ENCODE measurements around the gene SOS1.
"Not testable (repeated sequence)": the region's sequence is repeated elsewhere in the genome, so short reads cannot be mapped to it uniquely, and the experiment has no call there.

SOS1 gene

DNA sequence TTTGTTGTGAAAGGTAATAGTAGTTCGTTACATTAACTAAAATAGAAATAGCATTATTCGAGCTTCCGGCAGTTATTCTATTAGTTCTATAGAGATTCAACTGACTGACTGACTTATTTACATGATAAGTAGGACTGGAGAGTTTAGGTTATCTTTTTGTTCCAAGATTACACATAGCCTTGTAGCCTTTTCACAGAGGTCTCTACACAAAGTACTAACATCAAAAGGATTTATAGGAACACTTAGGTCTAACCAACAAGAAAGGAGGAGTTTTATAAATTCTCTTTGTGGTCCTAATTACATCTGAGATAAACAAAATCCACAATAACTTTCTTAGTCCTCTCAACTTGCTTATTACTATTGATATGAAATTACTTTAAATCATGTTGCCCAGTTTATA lies 62.8 kb downstream of the SOS1 start:
- peaks cover 8% of the 10 kb centered on the region for H3K36me3 Mint-ChIP-seq
- H3K4me3 Mint-ChIP-seq, result no peak overlapping the region
- no peaks in the 10 kb centered on the region for H3K9me3 Mint-ChIP-seq (ENCODE audit: low read depth)
- peaks cover 2% of the 10 kb centered on the region for H3K4me1 Mint-ChIP-seq (ENCODE audit: low read depth)
- H3K27ac Mint-ChIP-seq, result no peak overlapping the region
- no peaks in the 10 kb centered on the region for H3K27me3 Mint-ChIP-seq

DNA sequence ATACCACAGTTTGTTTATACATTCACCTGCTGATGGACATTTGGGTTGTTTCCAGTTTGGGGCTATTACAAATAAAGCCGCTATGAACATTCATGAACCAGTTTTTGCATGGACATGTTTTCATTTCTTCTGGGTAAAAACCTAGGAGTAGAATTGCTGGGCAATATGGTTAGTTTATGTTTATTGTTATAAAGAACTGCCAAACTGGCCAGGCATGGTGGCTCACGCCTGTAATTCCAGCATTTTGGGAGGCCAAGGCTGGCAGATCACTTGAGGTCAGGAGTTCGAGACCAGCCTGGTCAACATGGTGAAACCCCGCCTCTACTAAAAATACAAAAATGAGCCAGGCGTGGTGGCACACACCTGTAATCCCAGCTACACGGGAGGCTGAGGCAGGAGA lies 68.2 kb downstream of the SOS1 start:
- H3K4me3 Mint-ChIP-seq; H3K4me1 Mint-ChIP-seq (ENCODE audit: low read depth); H3K27me3 Mint-ChIP-seq; H3K9me3 Mint-ChIP-seq (ENCODE audit: low read depth); H3K27ac Mint-ChIP-seq: not testable (repeated sequence)
- peaks cover 12% of the 10 kb centered on the region for H3K36me3 Mint-ChIP-seq

DNA sequence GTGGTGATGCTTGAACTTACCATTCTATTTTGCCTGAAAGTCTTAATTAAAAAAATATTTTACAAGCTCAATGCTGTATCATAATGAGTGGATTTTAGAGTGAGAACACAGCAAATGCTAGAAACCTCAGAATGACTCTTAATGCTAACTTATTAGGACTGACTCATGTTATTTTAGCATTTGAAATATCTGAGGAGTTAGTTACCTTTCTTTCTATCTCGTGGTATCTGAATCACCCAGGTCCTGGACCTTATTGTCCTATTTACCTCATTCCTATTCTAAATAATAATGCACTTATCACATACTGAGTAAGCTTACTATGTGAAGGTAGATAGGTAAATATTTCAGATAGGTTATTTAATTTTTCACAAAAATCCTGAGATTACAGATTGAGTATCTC lies 70.7 kb downstream of the SOS1 start:
- Mint-ChIP-seq H3K27ac (no peak overlapping the region), H3K4me1 (ENCODE audit: low read depth) (no peaks in the 10 kb centered on the region), H3K9me3 (ENCODE audit: low read depth) (no peaks in the 10 kb centered on the region), H3K4me3 (no peak overlapping the region), H3K36me3 (peaks cover 18% of the 10 kb centered on the region), H3K27me3 (no peaks in the 10 kb centered on the region)

DNA sequence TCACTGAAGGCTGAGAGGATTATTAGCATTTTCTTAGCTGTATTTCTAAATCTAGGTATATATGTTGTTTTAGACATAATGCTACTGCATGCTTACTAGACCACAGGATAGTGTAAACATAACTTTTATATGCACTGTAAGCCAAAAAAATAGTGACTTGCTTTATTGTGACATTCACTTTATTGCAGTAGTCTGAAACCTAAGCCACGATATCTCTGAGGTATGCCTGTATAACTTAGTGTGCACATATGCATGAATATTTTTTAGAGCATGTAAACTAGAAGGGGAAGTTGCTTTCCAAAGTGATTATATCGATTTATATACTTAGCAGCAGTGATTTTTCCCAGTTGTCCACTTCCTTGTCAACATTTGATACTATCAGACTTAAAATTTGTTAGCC lies 81.8 kb downstream of the SOS1 start:
- Mint-ChIP-seq H3K4me3 (no peak overlapping the region), H3K27ac (no peak overlapping the region)

DNA sequence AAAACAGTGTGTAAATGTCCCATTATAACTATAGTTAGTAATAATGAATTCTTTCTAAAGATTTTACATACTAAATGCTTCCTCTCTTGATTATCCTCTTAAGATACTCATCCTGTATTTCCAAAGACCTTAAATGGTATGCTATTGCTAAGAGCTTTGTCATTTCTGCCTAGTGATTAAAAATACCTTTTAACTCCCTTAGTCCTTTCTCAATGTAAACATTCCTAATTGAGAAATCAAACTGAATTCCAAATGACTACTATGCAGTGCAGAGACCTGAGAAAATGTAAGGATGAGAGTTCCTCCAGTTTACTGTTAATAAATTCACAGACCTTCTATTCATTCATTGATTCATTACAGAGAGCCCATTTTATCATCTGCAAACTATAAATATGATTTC lies 86.9 kb downstream of the SOS1 start:
- no peak overlapping the region for H3K4me3 Mint-ChIP-seq
- H3K27ac Mint-ChIP-seq, result no peak overlapping the region
- no peaks in the 10 kb centered on the region for H3K27me3 Mint-ChIP-seq
- peaks cover 13% of the 10 kb centered on the region for H3K36me3 Mint-ChIP-seq
- H3K9me3 Mint-ChIP-seq (ENCODE audit: low read depth), result no peaks in the 10 kb centered on the region
- H3K4me1 Mint-ChIP-seq (ENCODE audit: low read depth), result peaks cover 2% of the 10 kb centered on the region

More for the DNA sequence above, 81.8 kb downstream of the SOS1 start:
- H3K4me1 Mint-ChIP-seq (ENCODE audit: low read depth), result no peaks in the 10 kb centered on the region
- H3K36me3 Mint-ChIP-seq, result peaks cover 11% of the 10 kb centered on the region
- no peaks in the 10 kb centered on the region for H3K27me3 Mint-ChIP-seq
- H3K9me3 Mint-ChIP-seq (ENCODE audit: low read depth), result no peaks in the 10 kb centered on the region

DNA sequence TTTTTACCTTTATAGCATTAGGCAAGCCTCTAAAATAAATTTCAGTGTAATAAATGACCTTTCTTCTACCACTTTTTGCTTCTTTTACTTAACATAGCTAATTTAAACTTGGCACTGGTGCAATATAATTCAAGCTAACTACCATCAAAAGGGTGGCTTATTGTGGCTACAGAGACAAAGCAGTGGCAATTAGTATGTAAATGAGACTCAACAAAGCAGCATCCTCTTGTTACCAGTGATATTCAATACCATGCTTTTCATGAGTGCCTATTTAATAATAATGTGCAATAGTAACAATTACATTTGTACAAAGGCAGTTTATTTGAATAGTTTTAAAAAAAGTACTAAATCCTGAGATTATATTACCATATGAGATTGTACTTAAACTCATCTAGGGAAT lies 93.4 kb downstream of the SOS1 start:
- Mint-ChIP-seq H3K4me3 (no peak overlapping the region), H3K4me1 (ENCODE audit: low read depth) (peaks cover 1% of the 10 kb centered on the region), H3K9me3 (ENCODE audit: low read depth) (no peaks in the 10 kb centered on the region), H3K27me3 (no peaks in the 10 kb centered on the region), H3K36me3 (peaks cover 12% of the 10 kb centered on the region), H3K27ac (no peak overlapping the region)

DNA sequence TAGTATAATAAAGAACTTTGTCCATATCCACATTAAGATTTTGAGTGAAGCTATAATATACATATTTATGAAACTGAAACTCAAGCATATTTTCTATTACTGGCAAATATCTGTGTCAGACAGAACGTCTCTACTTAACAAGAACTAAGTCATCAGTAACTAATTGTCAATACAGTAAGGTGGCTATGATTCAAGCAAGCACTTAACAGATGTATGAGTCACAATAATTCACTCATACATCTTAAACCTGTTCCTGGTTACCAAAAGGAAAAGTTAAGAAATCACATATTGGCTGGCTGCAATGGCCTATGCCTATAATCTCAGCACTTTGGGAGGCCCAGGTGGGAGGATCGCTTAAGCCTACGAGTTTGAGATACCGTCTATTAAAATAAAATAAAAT lies 96.0 kb downstream of the SOS1 start:
- Mint-ChIP-seq H3K4me3 (no peak overlapping the region), H3K27me3 (no peaks in the 10 kb centered on the region), H3K4me1 (ENCODE audit: low read depth) (no peaks in the 10 kb centered on the region), H3K27ac (peak overlapping the region; percentile 28), H3K36me3 (peaks cover 8% of the 10 kb centered on the region), H3K9me3 (ENCODE audit: low read depth) (no peaks in the 10 kb centered on the region)

DNA sequence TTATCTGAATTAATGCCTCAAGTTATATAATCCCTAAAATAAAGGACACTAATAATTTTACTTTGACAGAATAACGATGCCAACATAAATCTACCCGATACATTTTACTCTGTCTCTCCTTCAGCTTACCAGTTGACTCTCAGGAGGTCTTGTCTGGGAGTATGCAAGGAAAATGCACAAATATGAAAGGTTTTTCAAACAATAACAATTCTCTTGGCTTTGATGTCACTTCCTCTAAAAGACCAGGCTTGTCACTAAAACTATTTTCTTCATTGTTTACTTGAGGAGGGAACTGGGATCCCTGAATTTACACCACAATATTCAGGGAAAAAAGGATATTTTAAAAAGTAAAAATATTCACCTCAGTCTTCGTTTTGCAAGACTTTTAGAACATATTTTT lies 97.2 kb downstream of the SOS1 start:
- H3K4me3 Mint-ChIP-seq, result no peak overlapping the region
- no peaks in the 10 kb centered on the region for H3K4me1 Mint-ChIP-seq (ENCODE audit: low read depth)
- no peaks in the 10 kb centered on the region for H3K27me3 Mint-ChIP-seq
- H3K36me3 Mint-ChIP-seq, result peaks cover 8% of the 10 kb centered on the region
- H3K9me3 Mint-ChIP-seq (ENCODE audit: low read depth), result no peaks in the 10 kb centered on the region
- H3K27ac Mint-ChIP-seq, result no peak overlapping the region

DNA sequence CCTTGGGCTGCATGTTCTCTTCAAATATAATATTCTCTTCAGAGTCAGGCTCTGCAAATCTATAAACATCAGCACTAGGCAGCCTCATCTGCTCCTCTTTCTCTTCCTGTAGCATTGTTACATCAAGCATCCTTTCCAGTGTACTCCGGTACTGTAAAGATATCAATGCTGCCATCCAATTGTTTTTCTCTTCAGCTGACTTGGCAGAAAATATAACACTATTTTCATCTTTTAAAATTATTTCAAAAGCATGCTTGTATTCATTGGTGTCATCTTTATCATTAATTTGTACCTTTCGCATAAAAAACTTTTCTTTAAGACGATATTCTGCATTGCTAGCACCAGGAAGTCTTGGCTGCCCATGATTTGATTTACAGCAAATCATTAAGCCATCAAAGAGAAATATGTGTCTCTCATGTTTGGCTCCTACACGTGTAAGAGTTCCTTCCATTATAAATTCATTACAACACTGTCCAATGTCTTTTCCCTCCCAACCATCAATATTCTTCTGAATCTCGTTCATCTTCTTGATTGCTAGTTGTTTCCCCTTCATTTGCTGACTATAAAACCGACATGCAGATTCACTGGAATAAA lies 98.1 kb downstream of the SOS1 start:
- no peak overlapping the region for H3K27ac Mint-ChIP-seq

DNA sequence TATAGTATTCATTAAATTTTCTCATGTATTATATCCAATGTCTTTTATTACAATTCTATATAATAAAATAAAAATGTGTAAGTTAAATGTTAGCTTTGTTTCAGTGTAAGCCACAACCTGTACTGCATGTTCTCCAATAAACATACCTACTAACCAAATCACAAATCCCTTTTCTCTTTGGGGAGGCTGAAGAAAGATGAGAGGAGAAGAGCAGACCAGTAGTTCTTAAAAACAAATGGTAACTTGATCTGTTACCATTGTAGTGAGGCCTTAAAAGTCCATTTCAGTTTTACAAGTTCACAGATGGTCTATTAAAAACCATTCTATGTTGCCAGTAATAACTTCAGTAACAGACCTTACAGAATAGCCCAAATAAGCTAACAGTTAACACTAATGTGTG lies 100.5 kb downstream of the SOS1 start:
- Mint-ChIP-seq H3K4me3 (no peak overlapping the region), H3K27ac (no peak overlapping the region), H3K27me3 (no peaks in the 10 kb centered on the region), H3K9me3 (ENCODE audit: low read depth) (no peaks in the 10 kb centered on the region), H3K4me1 (ENCODE audit: low read depth) (peaks cover 2% of the 10 kb centered on the region), H3K36me3 (peaks cover 11% of the 10 kb centered on the region)

More for the DNA sequence above, 98.1 kb downstream of the SOS1 start:
- no peaks in the 10 kb centered on the region for H3K27me3 Mint-ChIP-seq
- H3K9me3 Mint-ChIP-seq (ENCODE audit: low read depth), result no peaks in the 10 kb centered on the region
- H3K4me3 Mint-ChIP-seq, result no peak overlapping the region
- peaks cover 11% of the 10 kb centered on the region for H3K36me3 Mint-ChIP-seq
- no peaks in the 10 kb centered on the region for H3K4me1 Mint-ChIP-seq (ENCODE audit: low read depth)

DNA sequence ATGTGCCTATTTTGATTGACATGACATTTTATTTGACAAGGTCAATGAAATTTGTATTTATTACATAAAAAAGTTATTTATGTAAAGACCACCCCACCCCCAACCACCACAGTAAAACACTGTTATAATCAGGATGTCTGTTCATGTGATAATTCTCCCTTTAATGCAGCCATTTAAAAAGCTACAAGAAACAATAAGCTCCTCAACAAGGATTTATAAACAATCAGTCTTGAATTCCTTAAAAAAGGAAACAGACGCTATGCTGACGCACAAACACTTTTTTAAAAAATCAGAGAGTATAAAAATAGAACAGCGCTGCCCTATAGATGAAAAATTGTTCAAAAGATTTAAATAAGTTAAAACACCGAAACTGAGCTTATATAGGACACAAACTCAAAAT lies 102.2 kb downstream of the SOS1 start:
- Mint-ChIP-seq H3K9me3 (ENCODE audit: low read depth) (no peaks in the 10 kb centered on the region), H3K4me1 (ENCODE audit: low read depth) (peaks cover 2% of the 10 kb centered on the region), H3K27ac (no peak overlapping the region), H3K36me3 (peaks cover 10% of the 10 kb centered on the region), H3K27me3 (no peaks in the 10 kb centered on the region), H3K4me3 (no peak overlapping the region)

DNA sequence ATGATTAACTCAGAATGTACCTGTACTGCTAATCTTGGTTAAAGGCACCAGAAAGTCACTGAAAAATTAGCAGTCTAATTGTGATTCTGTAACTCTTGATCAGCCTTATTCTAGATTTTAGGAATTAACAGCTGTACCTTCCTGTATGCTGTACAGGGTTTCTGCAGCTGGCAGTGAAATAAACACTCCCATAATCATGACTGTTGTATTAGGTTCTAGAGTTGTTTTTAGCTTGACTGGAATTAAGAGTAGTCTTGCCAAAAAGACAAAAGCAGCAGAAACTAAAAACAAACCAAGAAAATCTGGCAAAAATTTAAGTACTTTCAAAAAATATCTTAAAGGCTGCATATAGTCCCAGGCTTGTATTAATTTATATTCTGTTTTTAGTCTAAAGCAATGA lies 103.5 kb downstream of the SOS1 start:
- Mint-ChIP-seq H3K4me1 (ENCODE audit: low read depth) (peaks cover 2% of the 10 kb centered on the region), H3K27me3 (no peaks in the 10 kb centered on the region), H3K4me3 (no peak overlapping the region), H3K36me3 (peaks cover 7% of the 10 kb centered on the region), H3K9me3 (ENCODE audit: low read depth) (no peaks in the 10 kb centered on the region), H3K27ac (no peak overlapping the region)

DNA sequence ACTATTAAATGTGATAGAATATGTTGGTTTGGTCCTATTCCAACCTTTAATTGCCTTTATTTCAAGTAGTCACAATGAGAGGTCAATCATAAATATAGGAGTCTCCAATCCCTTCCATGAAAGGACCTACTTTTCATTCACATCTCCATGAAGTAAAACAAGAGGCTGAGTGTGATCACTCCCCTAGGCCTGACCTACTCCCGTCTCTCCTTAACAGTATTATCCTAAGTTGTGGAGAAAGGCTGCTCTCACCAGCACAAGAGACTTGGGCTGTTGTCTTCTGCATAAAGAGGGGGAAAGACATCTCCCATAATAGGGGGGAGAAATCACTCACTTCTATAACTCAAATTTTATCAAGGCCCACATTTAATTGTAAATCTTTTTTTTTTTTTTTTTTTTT lies 105.4 kb downstream of the SOS1 start:
- Mint-ChIP-seq H3K36me3 (peaks cover 9% of the 10 kb centered on the region), H3K4me1 (ENCODE audit: low read depth) (peaks cover 2% of the 10 kb centered on the region), H3K27ac (no peak overlapping the region), H3K27me3 (no peaks in the 10 kb centered on the region), H3K4me3 (no peak overlapping the region), H3K9me3 (ENCODE audit: low read depth) (no peaks in the 10 kb centered on the region)

DNA sequence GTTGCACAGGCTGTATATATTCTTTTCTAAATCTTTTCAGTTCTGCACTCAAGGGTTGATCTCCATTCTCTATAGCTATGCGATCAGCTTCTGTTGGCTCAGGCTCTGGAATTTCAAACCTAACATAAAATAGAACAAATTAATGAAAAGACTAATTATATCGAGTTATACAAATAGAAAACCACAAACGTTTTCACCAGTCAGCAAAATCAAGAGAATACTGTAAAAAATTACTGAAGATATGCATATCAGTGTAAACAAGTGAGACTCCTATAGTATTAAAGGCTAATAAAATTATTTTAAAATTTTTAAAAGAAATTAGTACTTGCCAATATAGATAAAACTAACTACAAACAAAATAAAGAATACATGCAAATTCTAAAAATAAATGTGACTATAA lies 107.0 kb downstream of the SOS1 start:
- Mint-ChIP-seq H3K27ac (no peak overlapping the region), H3K27me3 (no peaks in the 10 kb centered on the region), H3K36me3 (peaks cover 14% of the 10 kb centered on the region), H3K4me3 (no peak overlapping the region), H3K4me1 (ENCODE audit: low read depth) (peaks cover 5% of the 10 kb centered on the region), H3K9me3 (ENCODE audit: low read depth) (no peaks in the 10 kb centered on the region)

DNA sequence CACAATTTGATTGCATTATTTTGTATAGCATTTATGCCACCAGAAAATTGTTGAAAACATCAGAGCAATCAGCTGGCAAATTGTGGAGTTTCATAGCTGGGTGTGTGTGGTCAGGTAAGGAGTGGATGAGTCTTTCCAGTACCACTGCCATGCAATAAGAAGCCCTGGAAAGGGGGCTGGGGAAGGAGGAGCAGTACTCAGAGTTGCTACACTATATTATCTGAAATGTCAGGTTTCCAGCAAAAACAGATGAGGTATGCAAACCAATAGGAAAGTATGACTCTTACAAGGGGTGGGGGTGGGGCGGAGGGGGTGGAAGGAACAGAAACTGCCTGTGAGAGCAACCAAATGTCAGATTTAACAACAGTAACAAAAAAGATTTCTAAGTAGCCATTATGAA lies 112.2 kb downstream of the SOS1 start:
- Mint-ChIP-seq H3K27ac (peak overlapping the region; percentile 68), H3K9me3 (ENCODE audit: low read depth) (no peaks in the 10 kb centered on the region), H3K36me3 (peaks cover 26% of the 10 kb centered on the region), H3K4me3 (no peak overlapping the region), H3K27me3 (no peaks in the 10 kb centered on the region), H3K4me1 (ENCODE audit: low read depth) (peaks cover 9% of the 10 kb centered on the region)

DNA sequence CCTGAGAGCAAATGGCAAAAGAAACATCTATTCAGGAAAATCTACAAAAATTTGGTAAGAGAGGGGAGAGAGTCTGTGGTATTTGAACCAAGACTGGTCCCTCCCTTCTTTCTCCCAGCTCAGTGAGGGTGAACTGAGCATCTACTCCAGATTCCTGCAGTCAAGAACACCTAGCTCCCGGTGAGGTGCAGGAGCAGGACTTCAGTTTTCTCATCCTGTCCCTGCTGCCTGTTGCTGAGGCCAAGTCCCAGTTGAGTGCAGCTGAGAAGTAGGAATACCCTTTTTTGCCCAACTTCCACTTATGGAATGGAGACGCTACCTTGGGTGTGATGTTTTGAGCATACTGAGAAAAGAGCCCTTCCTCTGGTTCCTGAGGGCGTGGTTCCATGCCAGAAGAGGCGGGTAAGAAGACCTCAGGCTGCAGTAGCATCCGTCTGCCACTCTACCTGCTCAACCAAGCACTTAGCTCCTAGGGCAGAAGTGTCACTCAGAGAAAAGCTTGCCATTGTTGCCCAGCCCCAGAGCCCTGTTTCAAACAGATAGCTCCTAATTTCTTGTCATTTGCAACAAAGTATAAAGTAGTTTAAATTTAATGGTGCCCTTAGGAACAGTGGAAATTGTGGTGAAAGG lies 112.9 kb downstream of the SOS1 start:
- Mint-ChIP-seq H3K9me3 (ENCODE audit: low read depth) (no peaks in the 10 kb centered on the region), H3K36me3 (peaks cover 22% of the 10 kb centered on the region), H3K4me1 (ENCODE audit: low read depth) (peaks cover 9% of the 10 kb centered on the region), H3K27ac (no peak overlapping the region), H3K27me3 (no peaks in the 10 kb centered on the region), H3K4me3 (no peak overlapping the region)
